Activated CD8-positive, alpha-beta memory T cell treated with anti-CD3 and anti-CD28 coated beads for 4 hours (primary cell): ENCODE results near the gene NRCAM.

Experiments
- DNase-seq, 2 donors: peaks; one replicate each; pipeline ENCODE4 v3.0.0-alpha.2; 2020; ENCODE audit warnings: low read depth in 2 of 2

The NRCAM gene

DNA sequence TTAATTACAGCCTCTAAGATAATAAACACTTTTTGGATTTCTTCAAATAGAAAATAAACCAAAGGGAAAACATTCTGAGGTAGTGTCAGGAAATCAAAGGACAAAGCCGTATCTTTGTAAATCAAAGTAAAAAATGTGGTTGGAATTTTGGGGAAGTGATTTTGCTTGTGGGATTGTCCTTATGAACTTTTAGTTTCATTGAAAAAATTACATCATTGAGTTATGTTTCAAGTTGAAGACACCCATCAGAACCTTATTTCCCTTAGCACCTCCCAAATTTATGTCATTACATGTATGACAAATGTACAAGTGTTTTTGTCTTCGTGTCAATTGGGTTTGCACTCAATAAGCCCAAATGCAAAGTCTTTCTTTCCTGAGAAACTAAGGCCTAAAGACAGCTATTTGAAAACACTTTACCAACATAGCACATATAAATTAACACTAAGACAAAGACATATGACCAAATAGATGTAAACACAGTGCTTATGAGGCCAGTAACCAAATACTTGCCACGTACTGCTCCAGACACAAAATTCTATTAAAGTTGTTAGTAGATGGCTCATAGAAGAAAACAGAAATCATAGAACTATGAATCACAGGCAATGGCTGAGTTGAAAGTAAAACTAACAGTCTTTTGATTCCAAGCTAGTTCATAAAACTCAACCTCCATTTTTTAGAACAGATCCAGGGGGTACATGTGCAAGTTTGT lies 299.2 kb downstream of the NRCAM start:
- no peak for DNase-seq

DNA sequence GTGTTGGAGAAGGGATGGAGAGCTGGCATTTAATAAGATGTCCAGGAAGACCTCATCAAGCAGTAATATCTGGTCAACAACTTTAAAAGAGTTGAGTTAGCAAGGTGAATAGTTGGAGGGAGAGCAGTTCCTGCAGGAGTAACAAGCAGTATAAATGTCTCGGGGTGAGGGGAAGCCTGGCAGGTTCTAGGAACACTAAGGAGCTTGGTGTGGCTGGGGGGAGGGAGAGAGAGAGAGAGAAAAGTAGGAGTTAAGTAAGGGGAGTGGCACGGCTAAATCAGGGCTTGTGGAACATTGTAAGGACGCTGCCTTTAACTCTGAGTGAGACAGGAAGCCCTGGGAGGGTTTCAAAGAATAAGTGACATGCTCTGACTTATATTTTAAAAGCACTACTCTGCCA lies 304.0 kb downstream of the NRCAM start:
- DNase-seq: no peak

DNA sequence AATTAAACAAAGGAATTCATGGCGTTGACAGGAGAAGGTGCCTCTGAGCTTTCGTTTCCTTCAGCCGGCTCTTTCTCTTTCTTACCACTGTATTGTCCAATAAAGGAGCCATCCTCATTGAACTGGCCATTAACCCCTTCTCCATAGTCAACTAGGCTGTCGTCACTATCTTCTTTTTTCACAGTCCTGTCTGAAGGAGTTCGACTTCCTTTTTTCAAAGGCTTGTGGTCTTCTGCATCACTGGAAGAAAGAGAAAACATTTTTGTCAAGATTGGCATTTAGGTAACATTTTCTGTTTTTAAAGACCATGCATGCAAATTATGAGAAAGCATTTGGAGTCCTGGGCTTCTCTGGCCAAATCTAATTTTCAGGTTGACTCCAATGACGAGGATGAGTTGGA lies 306.3 kb downstream of the NRCAM start:
- DNase-seq: no peak

- no peak for DNase-seq
Observed at GRCh38 chr7:108149119-108149518, 307.1 kb downstream of the NRCAM start.

DNA sequence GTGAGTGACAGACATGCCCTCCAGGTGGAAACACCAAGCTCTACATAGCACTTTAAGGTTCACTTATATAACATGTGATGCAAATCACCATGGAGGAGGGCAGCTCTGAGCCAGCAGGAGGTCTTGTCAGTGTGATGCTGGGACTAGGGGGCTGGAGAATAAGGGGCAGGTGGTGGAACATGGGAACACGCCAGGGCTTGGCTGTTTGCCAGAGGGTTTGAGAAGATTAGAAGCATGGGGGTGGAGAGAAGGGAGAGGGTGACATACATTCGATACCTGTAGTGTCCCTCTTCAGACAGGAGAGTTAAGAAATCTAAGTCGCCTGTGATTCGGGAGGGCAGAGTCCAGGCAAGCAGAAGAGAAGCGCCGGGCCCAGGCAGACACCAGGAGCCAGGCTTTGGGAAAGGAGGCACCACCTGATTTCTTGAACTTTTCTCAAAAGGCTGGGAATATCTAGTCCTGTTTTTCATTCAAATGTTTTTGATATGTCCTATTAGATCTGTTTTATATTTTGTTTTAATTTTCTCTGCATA lies 309.1 kb downstream of the NRCAM start:
- no peak for DNase-seq

DNA sequence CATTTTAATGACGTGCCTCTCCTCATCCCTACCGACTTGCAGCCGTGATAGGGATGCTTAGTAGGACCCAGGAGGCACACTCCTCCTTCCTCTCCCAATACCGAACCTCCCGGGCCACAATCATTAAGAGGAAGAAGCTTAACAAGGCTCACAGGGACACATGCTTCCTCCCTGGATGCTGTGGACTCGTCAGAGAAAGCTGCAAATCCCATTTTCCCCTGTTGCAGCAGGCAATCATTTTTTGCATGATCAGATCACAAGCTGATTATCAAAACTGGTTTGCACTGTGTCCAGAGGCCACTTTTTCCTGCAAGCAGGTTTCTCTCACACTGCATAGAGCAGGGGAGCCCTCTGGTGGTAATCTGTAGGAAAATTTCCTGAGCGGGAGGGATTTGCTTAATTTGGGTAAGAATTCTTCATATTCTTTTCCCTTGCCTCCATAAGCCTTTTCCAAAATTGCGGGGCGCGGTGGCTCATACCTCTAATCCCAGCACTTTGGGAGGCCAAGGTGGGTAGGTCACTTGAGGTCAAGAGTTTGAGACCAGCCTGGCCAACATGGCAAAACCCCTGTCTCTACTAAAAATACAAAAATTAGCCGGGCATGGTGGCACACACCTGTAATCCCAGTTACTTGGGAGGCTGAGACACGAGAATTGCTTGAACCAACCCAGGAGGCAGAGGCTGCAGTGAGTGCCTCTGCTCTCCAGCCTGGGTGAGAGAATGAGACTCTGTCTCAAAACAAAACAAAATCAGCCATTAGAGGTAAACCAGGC lies 310.0 kb downstream of the NRCAM start:
- peak in 1 of 2 donors; percentile 5 for DNase-seq

DNA sequence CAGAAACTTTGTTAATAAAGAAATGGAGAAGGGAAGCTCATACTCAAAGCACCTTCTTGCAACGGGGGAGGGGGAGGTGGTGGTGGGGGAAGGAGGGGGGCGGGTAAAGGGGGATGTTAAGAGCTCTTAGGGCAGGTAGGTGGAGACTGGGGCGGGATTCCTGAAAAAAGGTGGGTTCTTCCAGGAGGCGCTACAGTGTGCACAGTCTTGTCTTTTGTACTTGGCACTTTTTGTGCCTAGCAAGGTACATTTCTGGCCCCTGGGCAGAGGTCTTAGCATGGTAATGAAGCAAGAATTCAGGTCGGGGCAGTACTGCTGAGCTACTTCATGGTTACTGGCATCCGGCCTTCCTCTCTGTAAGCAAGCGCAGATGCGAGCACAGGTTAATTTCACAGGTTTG lies 310.8 kb downstream of the NRCAM start:
- DNase-seq: no peak

GRCh38 chr7:108144931-108145330 lies 311.3 kb downstream of the NRCAM start:
- DNase-seq: no peak

DNA sequence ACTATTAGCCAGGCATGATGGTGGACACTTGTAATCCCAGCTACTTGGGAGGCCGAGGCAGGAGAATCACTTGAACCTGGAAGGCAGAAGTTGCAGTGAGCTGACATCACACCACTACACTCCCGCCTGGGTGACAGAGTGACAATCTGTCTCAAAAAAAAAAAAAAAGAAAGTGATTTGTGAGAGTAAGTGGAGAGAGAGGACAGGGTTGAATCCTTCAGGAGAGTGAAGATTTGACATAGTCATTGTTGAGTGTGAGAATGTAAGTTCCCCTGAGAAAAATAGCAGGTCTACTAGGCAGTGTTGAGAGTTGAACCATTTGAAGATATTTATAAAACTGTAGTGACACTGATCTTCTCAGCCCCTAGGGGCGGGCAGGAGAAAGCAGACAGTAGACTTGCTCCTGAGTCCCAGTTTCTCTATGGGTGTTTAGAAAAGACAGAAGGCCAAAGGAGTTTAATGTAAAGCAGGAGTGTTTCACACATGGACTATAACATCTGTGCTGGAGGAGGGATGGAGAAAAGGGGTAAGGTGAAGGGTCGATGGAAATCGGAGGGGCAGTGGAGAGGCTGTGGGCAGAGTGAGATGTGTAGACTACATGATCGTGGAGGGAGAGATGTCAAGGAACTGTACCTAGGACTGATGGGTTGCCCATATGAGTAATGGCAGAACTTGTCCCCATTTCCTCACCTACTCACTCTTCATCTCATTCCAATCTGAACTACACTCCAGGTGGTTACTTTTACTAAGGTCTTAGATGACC lies 312.4 kb downstream of the NRCAM start:
- DNase-seq: no peak

GRCh38 chr7:108142675-108143259 lies 313.5 kb downstream of the NRCAM start:
- DNase-seq: no peak

GRCh38 chr7:108142180-108142579 lies 314.1 kb downstream of the NRCAM start:
- DNase-seq: no peak

GRCh38 chr7:108140671-108141070 lies 315.6 kb downstream of the NRCAM start:
- no peak for DNase-seq

GRCh38 chr7:108138911-108139310 lies 317.3 kb downstream of the NRCAM start:
- no peak for DNase-seq

GRCh38 chr7:108137993-108138392 lies 318.2 kb downstream of the NRCAM start:
- no peak for DNase-seq

DNA sequence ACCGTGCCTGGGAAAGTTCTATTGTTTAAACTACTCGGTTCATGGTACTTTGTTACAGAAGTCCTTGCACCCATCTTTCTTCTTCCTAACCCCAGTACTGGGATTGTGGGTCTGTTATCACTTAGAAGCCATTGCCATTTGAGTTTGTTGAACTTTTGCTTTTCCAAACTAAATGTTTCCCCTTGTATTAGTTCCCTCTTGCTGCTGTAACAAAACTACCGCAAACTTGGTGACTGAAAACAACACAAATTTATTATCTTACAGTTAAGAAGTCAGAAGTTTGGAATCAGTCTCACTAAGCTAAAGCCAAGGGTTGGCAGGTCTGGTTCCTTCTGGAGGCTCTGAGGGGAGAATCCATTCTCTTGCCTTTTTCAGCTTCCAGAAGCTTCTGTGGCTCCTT lies 319.2 kb downstream of the NRCAM start:
- no peak for DNase-seq

DNA sequence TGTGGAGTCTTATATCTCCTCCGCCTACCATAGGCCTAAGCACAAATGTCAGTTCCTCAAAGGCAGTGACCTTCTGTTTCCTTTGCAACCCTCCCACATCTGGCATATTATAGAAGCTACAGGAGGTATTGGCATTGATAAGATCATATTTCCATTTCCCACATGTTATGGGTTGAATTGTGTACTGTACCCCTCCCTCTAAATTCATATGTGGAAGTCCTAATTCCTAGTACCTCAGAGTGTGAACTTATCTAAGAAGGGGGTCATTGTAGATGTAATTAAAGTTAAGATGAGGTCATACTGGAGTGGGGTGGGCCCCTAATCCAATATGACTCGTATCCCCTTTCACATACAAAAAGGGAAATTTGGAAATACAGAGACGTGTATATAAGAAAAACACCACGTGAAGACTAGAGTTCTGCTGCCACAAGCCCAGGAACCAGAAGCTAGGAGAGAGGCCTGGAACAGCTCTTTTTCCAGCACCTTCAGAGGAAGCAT lies 320.0 kb downstream of the NRCAM start:
- DNase-seq: no peak

- DNase-seq: no peak
Observed at GRCh38 chr7:108135446-108136190, 320.6 kb downstream of the NRCAM start.

- DNase-seq: no peak
Observed at GRCh38 chr7:108134486-108134885, 321.8 kb downstream of the NRCAM start.

GRCh38 chr7:108132551-108133265 lies 323.5 kb downstream of the NRCAM start:
- no peak for DNase-seq

- no peak for DNase-seq
Observed at GRCh38 chr7:108130261-108130660, 326.0 kb downstream of the NRCAM start, which contains the start of gene LAMB4. Gene LAMB4 (minus strand): TSS chr7:108130361. CDS start chr7:108123164, 7,197 bp downstream.
